GM18508 (cell line): ENCODE results near the gene WDR46.
"Not testable (repeated sequence)": the region's sequence is repeated elsewhere in the genome, so short reads cannot be mapped to it uniquely, and the experiment has no call there.

Source experiments
- ATAC-seq: cut with Tn5 transposase; IDR thresholded peaks from one replicate; pipeline ENCODE4 v1.9.1; 2021; ENCODE audit warnings: moderate number of reproducible peaks; ENCODE audit not compliant: insufficient read depth, unreplicated experiment

Gene WDR46

GRCh38 chr6:33273129-33273923 lies 15.7 kb downstream of the WDR46 start:
- ATAC-seq, result no peak

- no peak for ATAC-seq
Measured at GRCh38 chr6:33272275-33273128, 16.5 kb downstream of the WDR46 start.

GRCh38 chr6:33271468-33272274 lies 17.4 kb downstream of the WDR46 start, which contains the start of the genes RPS18 and VPS52:
TSS of gene RPS18 (plus strand) at chr6:33272075. CDS start at chr6:33272120, 45 bp downstream.
TSS of gene VPS52 (minus strand) at chr6:33271876. CDS start at chr6:33271675, 201 bp downstream.
- ATAC-seq, result peak; percentile 52

- ATAC-seq, result peak; percentile 3
Measured at GRCh38 chr6:33271117-33271467, 17.9 kb downstream of the WDR46 start.

- no peak for ATAC-seq
Measured at GRCh38 chr6:33264015-33264414, 25.0 kb downstream of the WDR46 start.

- not testable (repeated sequence) for ATAC-seq
Measured at GRCh38 chr6:33262490-33262889, 26.5 kb downstream of the WDR46 start.

GRCh38 chr6:33259032-33259431 lies 30.0 kb downstream of the WDR46 start:
- no peak for ATAC-seq

GRCh38 chr6:33254591-33254990 lies 34.4 kb downstream of the WDR46 start:
- ATAC-seq, result no peak

GRCh38 chr6:33252759-33253158 lies 36.3 kb downstream of the WDR46 start:
- no peak for ATAC-seq

GRCh38 chr6:33251395-33252012 lies 37.5 kb downstream of the WDR46 start:
- ATAC-seq, result no peak

- ATAC-seq, result no peak
Measured at GRCh38 chr6:33250731-33251130, 38.3 kb downstream of the WDR46 start.

- no peak for ATAC-seq
Measured at GRCh38 chr6:33249732-33250630, 39.1 kb downstream of the WDR46 start.

GRCh38 chr6:33248932-33249731 lies 39.9 kb downstream of the WDR46 start:
- ATAC-seq, result peak; percentile 71

GRCh38 chr6:33248643-33248931 lies 40.5 kb downstream of the WDR46 start:
- no peak for ATAC-seq

- no peak for ATAC-seq
Measured at GRCh38 chr6:33247977-33248642, 40.9 kb downstream of the WDR46 start.

GRCh38 chr6:33243476-33243875 lies 45.6 kb downstream of the WDR46 start:
- ATAC-seq, result no peak

GRCh38 chr6:33241968-33242367 lies 47.1 kb downstream of the WDR46 start:
- ATAC-seq, result no peak

- no peak for ATAC-seq
Measured at GRCh38 chr6:33237741-33238140, 51.3 kb downstream of the WDR46 start.
